Karpas-422 (cell line): Measurements from ENCODE around the gene FGF18. TPM values are rescaled to one million over a fixed set of nuclear protein-coding genes. Genes with fewer than 3 reads are reported as not detected.

ENCODE experiments used
- DNase-seq: peaks from one replicate; pipeline ENCODE4 v3.0.0-alpha.2; 2015
- H2AFZ ChIP-seq: fragments of 200-600 bp; sonication (generic); 2 replicates; pipeline ENCODE4 v1.6.1; 2014; ENCODE audit warnings: antibody characterized with exemption, low read length, mixed read lengths
- H3K27ac ChIP-seq: fragments of 200-600 bp; sonication (generic); 2 replicates; pipeline ENCODE4 v1.5.1; 2014; ENCODE audit warnings: mild to moderate bottlenecking, low read length, moderate library complexity
- H3K27me3 ChIP-seq: fragments of 200-600 bp; sonication (generic); 2 replicates; pipeline ENCODE4 v1.6.1; 2014; ENCODE audit warnings: low read length, mixed read lengths
- H3K36me3 ChIP-seq: fragments of 200-600 bp; sonication (generic); 2 replicates; pipeline ENCODE4 v1.6.1; 2014; ENCODE audit warnings: low read length, mixed read lengths; ENCODE audit not compliant: insufficient read depth
- H3K4me1 ChIP-seq: fragments of 200-600 bp; sonication (generic); 2 replicates; pipeline ENCODE4 v1.6.1; 2014; ENCODE audit warnings: mild to moderate bottlenecking, low read length, mixed read lengths
- H3K4me2 ChIP-seq: fragments of 200-600 bp; sonication (generic); 2 replicates; pipeline ENCODE4 v1.6.1; 2014; ENCODE audit warnings: low read length, low read depth, mild to moderate bottlenecking; ENCODE audit not compliant: poor library complexity, severe bottlenecking
- H3K4me3 ChIP-seq: fragments of 200-600 bp; sonication (generic); 2 replicates; pipeline ENCODE4 v1.5.1; 2014; ENCODE audit warnings: mild to moderate bottlenecking, antibody characterized with exemption, low read length, mixed read lengths
- H3K79me2 ChIP-seq: fragments of 200-600 bp; sonication (generic); 2 replicates; pipeline ENCODE4 v1.6.1; 2014; ENCODE audit warnings: mild to moderate bottlenecking, low read length, mixed read lengths
- H3K9ac ChIP-seq: fragments of 200-600 bp; sonication (generic); 2 replicates; pipeline ENCODE4 v1.6.0; 2014; ENCODE audit warnings: low read length
- H3K9me2 ChIP-seq: fragments of 200-600 bp; sonication (generic), shearing (Covaris generic); replicated peaks from 2 replicates; pipeline ENCODE4 v1.6.0; 2014; ENCODE audit warnings: mild to moderate bottlenecking, low read length, moderate library complexity; ENCODE audit not compliant: insufficient read depth
- H3K9me3 ChIP-seq: fragments of 300-700, 200-600 bp; sonication (generic); 2 replicates; pipeline ENCODE4 v1.6.1; 2014; ENCODE audit warnings: low read length, mixed read lengths
- H4K20me1 ChIP-seq: fragments of 200-600 bp; sonication (generic); 2 replicates; pipeline ENCODE4 v1.6.1; 2014; ENCODE audit warnings: mild to moderate bottlenecking, antibody characterized with exemption, low read length, low read depth; ENCODE audit not compliant: insufficient read depth
- total RNA-seq: library from RNA; depleted of rRNA; stranded (reverse); fragments of >200 nt; shearing (Covaris generic); gene quantifications from 2 replicates; pipeline ENCODE4 v1.2.3, GENCODE V29; 2014; ENCODE audit warnings: low replicate concordance

Gene FGF18
- total RNA-seq, 1 experiment from 2014 or later, result not detected

DNA sequence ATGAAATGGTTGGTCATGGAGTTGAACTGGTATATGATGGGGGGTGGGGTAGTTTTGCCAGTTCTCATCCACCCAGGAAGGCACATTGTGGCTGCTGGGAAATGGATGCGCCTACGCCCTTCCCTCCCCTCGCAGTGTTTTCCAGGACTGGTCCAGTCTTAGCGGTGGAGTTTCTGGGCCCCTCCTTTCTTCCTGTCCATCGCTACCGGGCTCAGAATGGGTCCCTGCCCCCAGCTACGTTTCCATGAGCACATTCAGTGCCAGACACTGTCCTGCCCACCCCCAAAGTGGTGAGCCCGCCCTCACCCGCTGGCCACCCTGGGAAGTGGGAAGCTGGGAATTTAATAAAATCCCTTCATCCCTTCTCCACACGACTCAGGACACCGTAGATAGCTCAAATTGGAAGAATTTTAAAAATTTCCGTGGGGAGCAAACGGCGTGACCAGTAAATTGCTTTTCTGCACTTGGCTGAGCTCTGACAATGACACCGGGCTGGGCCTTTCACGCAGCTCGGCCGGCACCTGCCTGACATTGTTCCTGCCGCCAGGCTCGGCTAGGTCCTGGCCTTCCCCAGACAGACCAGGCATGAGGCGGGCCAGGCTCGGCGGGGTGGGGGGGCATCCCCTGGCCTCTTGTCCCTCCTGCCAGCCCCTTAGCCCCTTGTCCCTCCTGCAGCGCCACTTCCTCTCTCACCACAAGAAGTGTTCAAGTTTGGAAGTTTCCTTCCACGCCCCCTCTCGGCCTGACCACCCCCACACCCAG lies 3.6 kb downstream of the FGF18 start:
- H3K79me2 ChIP-seq, result no peaks in the 10 kb centered on the region
- H3K4me3 ChIP-seq, result no peak overlapping the region
- no peaks in the 10 kb centered on the region for H3K27me3 ChIP-seq
- peaks cover 11% of the 10 kb centered on the region for H4K20me1 ChIP-seq
- no peak overlapping the region for H3K9ac ChIP-seq
- H3K36me3 ChIP-seq, result no peaks in the 10 kb centered on the region
- H3K9me2 ChIP-seq, result no peaks in the 10 kb centered on the region
- no peaks in the 10 kb centered on the region for H3K9me3 ChIP-seq
- H2AFZ ChIP-seq, result no peak overlapping the region
- DNase-seq, result no peak
- no peak overlapping the region for H3K27ac ChIP-seq
- H3K4me2 ChIP-seq, result no peak overlapping the region
- peaks cover 14% of the 10 kb centered on the region for H3K4me1 ChIP-seq

DNA sequence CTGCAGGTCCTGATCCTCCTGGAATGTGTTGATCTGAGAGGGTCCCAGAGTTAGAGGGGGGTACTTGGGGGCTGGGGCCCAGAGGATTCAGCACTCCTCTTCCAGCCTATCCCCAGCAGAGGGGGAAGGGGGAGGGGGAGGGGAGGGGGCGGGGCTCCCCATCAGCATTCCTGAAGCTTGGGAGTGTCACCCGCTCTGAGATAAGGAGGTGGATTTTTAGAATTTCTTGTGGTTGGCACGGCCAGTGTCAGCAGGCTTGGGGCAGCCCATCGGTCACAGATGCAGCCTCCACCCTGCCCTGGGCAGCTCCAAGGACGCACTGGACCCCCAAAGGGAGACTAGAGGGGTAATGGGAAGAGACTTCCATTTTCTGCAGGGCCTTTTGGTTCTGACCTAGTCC lies 5.3 kb downstream of the FGF18 start:
- Histone ChIP-seq H3K27me3 (no peaks in the 10 kb centered on the region), H3K9ac (no peak overlapping the region), H3K4me1 (no peaks in the 10 kb centered on the region), H3K4me3 (no peak overlapping the region), H3K36me3 (no peaks in the 10 kb centered on the region), H3K79me2 (no peaks in the 10 kb centered on the region), H3K27ac (no peak overlapping the region), H2AFZ (no peak overlapping the region), H4K20me1 (peaks cover 5% of the 10 kb centered on the region; the same call in 1 of the 2 replicates), H3K9me3 (no peaks in the 10 kb centered on the region), H3K9me2 (no peaks in the 10 kb centered on the region), H3K4me2 (no peak overlapping the region)
- no peak for DNase-seq

- Histone ChIP-seq H3K27ac (no peak overlapping the region), H3K36me3 (no peaks in the 10 kb centered on the region), H3K4me1 (no peaks in the 10 kb centered on the region), H3K9me2 (no peaks in the 10 kb centered on the region), H3K27me3 (no peaks in the 10 kb centered on the region), H3K79me2 (no peaks in the 10 kb centered on the region), H3K9ac (no peak overlapping the region), H3K4me3 (no peak overlapping the region), H4K20me1 (peaks cover 5% of the 10 kb centered on the region; the same call in 1 of the 2 replicates), H3K9me3 (no peaks in the 10 kb centered on the region), H2AFZ (no peak overlapping the region), H3K4me2 (no peak overlapping the region)
- no peak for DNase-seq
These were observed 6.3 kb downstream of the FGF18 start for GRCh38 chr5:171425596-171426244.

DNA sequence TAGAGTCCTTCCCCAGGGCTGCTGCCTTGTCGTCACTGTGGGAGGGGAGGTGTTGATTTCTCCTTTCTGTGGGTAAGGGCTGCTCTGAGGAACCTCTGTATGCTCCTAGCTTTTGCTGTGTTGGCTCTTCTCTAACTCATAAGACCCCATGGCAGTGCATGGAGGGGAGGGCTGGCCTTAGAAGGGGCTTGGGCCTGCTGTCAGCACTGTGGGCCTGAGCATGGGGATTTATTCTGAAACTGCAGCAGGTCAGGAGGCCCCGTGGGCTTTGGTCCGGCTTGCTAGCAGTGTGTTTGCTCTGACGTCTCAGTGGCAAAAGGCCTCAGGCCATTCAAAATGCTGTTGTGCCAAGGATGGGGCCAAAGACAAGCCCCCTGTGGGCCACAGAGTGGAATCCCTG lies 6.8 kb downstream of the FGF18 start:
- Histone ChIP-seq H3K27me3 (no peaks in the 10 kb centered on the region), H3K9ac (no peak overlapping the region), H3K27ac (no peak overlapping the region), H3K4me3 (no peak overlapping the region), H3K4me2 (no peak overlapping the region), H2AFZ (no peak overlapping the region), H4K20me1 (peaks cover 5% of the 10 kb centered on the region; the same call in 1 of the 2 replicates), H3K4me1 (no peaks in the 10 kb centered on the region), H3K79me2 (no peaks in the 10 kb centered on the region), H3K36me3 (no peaks in the 10 kb centered on the region), H3K9me2 (no peaks in the 10 kb centered on the region), H3K9me3 (no peaks in the 10 kb centered on the region)
- DNase-seq, result no peak

DNA sequence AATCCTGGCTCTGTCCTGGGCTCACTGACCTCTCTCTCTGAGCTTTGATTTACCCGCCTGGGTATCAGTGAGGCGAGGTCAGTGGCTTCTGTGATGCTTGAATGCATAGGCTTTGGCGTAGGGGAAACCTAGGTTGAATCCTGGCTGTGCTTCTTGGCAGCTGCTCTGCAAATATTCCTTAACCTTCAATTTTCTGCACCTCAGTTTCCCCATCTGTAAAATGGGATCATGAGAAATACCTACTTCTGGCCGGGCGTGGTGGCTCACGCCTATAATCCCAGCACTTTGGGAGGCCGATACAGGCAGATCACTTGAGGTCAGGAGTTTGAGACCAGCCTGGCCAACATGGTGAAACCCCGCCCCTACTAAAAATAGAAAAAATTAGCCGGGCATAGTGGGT lies 7.2 kb downstream of the FGF18 start:
- H3K4me1 ChIP-seq, result no peaks in the 10 kb centered on the region

GRCh38 chr5:171427318-171428167 lies 8.1 kb downstream of the FGF18 start:
- Histone ChIP-seq H3K27ac (no peak overlapping the region), H3K9ac (no peak overlapping the region), H3K9me2 (no peaks in the 10 kb centered on the region), H3K9me3 (no peaks in the 10 kb centered on the region), H3K4me1 (no peaks in the 10 kb centered on the region), H3K36me3 (no peaks in the 10 kb centered on the region), H3K27me3 (no peaks in the 10 kb centered on the region), H3K79me2 (no peaks in the 10 kb centered on the region), H3K4me2 (no peak overlapping the region), H2AFZ (no peak overlapping the region), H3K4me3 (no peak overlapping the region), H4K20me1 (peaks cover 5% of the 10 kb centered on the region; the same call in 1 of the 2 replicates)
- no peak for DNase-seq

More for the DNA sequence above, 7.2 kb downstream of the FGF18 start:
- no peaks in the 10 kb centered on the region for H3K9me2 ChIP-seq
- no peaks in the 10 kb centered on the region for H3K27me3 ChIP-seq
- no peaks in the 10 kb centered on the region for H3K79me2 ChIP-seq
- no peak overlapping the region for H2AFZ ChIP-seq
- no peak overlapping the region for H3K9ac ChIP-seq
- H3K4me2 ChIP-seq, result no peak overlapping the region
- no peaks in the 10 kb centered on the region for H3K36me3 ChIP-seq
- no peaks in the 10 kb centered on the region for H3K9me3 ChIP-seq
- DNase-seq, result no peak
- no peak overlapping the region for H3K4me3 ChIP-seq
- no peak overlapping the region for H3K27ac ChIP-seq
- peaks cover 5% of the 10 kb centered on the region; the same call in 1 of the 2 replicates for H4K20me1 ChIP-seq

DNA sequence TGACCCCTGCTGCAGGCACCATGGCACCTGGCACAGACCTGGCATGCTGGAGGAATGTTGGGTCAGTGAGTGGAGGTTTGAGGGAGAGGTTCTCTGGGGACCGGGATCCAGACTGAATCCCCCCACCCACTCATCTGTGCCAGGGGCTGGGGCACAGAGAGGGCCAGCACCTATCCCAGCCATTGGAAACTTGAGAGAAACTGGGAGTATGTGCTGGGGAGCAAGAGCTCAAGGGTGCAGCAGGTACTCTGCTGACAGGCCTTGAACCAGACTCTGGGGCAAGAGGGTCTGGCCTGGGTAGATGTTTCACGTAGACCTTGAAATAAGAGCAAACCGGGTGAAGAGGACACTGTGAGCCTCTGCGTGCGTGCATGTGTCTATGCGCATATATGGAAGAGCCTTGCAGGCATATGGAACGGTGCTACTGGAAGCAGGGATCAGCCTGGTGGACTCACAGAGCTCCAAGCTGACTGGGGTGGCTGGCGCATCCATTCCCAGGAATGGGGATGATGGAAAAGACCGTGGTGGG lies 8.8 kb downstream of the FGF18 start:
- H2AFZ ChIP-seq, result no peak overlapping the region
- no peak overlapping the region for H3K4me2 ChIP-seq
- H3K36me3 ChIP-seq, result no peaks in the 10 kb centered on the region
- 0 out of 2 replicates have a peak, but pooled peaks cover 5% of the 10 kb centered on the region for H4K20me1 ChIP-seq
- no peaks in the 10 kb centered on the region for H3K27me3 ChIP-seq
- no peaks in the 10 kb centered on the region for H3K9me2 ChIP-seq
- H3K79me2 ChIP-seq, result no peaks in the 10 kb centered on the region
- no peak overlapping the region for H3K4me3 ChIP-seq
- H3K9ac ChIP-seq, result no peak overlapping the region
- no peaks in the 10 kb centered on the region for H3K9me3 ChIP-seq
- no peaks in the 10 kb centered on the region for H3K4me1 ChIP-seq
- no peak for DNase-seq
- H3K27ac ChIP-seq, result no peak overlapping the region
